Heart right ventricle (tissue), 16 donors: ENCODE data around the gene IL20RA. TPM values are rescaled to one million over a fixed set of nuclear protein-coding genes. Genes with fewer than 3 reads are reported as not detected.

Source experiments
- ATAC-seq, 8 donors: fragments of 200-7000 bp; cut with Tn5 transposase; one replicate each; pipeline ENCODE4 v1.9.1; 2020; ENCODE audit warnings: mild to moderate bottlenecking in 8 of 8, moderate library complexity in 8 of 8, moderate number of reproducible peaks in 1 of 8
- DNase-seq, 2 donors: peaks; one replicate each; pipeline ENCODE4 v3.0.0-alpha.2; 2020
- H3K27ac ChIP-seq, 10 donors: fragments of 200-600 bp; sonication (generic) in 2 of 10; one replicate each; pipeline versions ENCODE4 v1.5.0 to v1.8.0; 2020 to 2022; ENCODE audit warnings: mild to moderate bottlenecking in 3 of 10
- H3K27me3 ChIP-seq, 7 donors: fragments of 200-600 bp; one replicate each; pipeline ENCODE4 v1.8.0; 2021 to 2022; ENCODE audit warnings: mild to moderate bottlenecking in 2 of 7
- H3K36me3 ChIP-seq, 9 donors: fragments of 200-600 bp; sonication (generic) in 1 of 9; one replicate each; pipeline versions ENCODE4 v1.5.0 to v1.8.0; 2020 to 2022; ENCODE audit warnings: mild to moderate bottlenecking in 2 of 9
- H3K4me1 ChIP-seq, 9 donors: fragments of 200-600 bp; sonication (generic) in 1 of 9; one replicate each; pipeline versions ENCODE4 v1.5.0 to v1.8.0; 2020 to 2022; ENCODE audit warnings: mild to moderate bottlenecking in 4 of 9
- H3K4me3 ChIP-seq, 10 donors: fragments of 200-600 bp; sonication (generic) in 2 of 10; one replicate each; pipeline versions ENCODE4 v1.5.0 to v1.8.0; 2020 to 2022; ENCODE audit warnings: mild to moderate bottlenecking in 7 of 10, moderate library complexity in 2 of 10
- H3K9me3 ChIP-seq, 11 donors: fragments of 200-600 bp in 10 of 11; sonication (generic) in 2 of 11; one replicate each; pipeline versions ENCODE4 v1.5.0 to v1.8.0; 2013 to 2022; ENCODE audit warnings: mild to moderate bottlenecking in 2 of 11, control low read depth in 1 of 11, moderate library complexity in 1 of 11
- CTCF ChIP-seq, 9 donors: fragments of 200-600 bp; sonication (generic) in 2 of 9; IDR thresholded peaks; one replicate each; pipeline versions ENCODE4 v1.5.0 to v1.8.0; 2021 to 2022; ENCODE audit warnings: antibody characterized with exemption in 9 of 9, mild to moderate bottlenecking in 5 of 9, moderate library complexity in 1 of 9
- WGBS, 2 donors: extraction: QIAGEN DNeasy Blood & Tissue Kit; methylation state at CpG; one replicate each; pipeline ENCODE4 v1.1.7; 2013; ENCODE audit warnings: inconsistent platforms in 1 of 2; 5-methylcytosine and 5-hydroxymethylcytosine counted together
- intact Hi-C, 10 donors: fragments of 100-400 bp; cut with DNase I; formaldehyde crosslinking; loops; one replicate each; pipeline versions ENCODE4 v1.11.1 to v1.14.2; 2022
- polyA plus RNA-seq, 2 donors: library from polyadenylated mRNA; stranded (reverse); fragments of 200-250 nt; gene quantifications; one replicate each; pipeline ENCODE4 v1.2.3, GENCODE V29; 2013
- total RNA-seq, 10 donors: library from RNA; stranded (reverse); fragmentation: NEBNext Ultra II Directional in 3 of 10; extraction: Animal tissue kit (Norgen Biotek cat#: 25700) in 3 of 10; gene quantifications; one replicate each; pipeline versions ENCODE4 v1.2.1 to v1.2.4, GENCODE V29; 2021 to 2023
- donor health status: Arrhythmogenic right ventricular cardiomyopathy.
- donor health status: ischemic (EF 13 %, LVEDD 7.1; RV severe dilation, severe dysfunction).
- donor health status: healthy with polysubstance abuse.
- donor health status: DM: no; HTN: yes; CAD: no.
- donor health status: DM: no; HTN: no; CAD: no.
- donor health status: ischemic (EF 25% LVEDD 6.9; RV normal size, moderate dysfunction).
- donor health status: ischemic (EF 25% LVEDD 5.7; RV mildly dilated, moderate dysfunction).
- donor health status: healthy.
- donor health status: DM: yes; HTN: yes; CAD: no.
- donor health status: Ischemic cardiomyopathy.
- donor health status: ischemic (EF 35%, LVEDD 5.7; RV mildly dilated, moderate dysfunction).
- donor health status: nonischemic (EF 11% LVEDD 7.7; RV severe dilation, severe dysfunction).
- donor health status: DM: yes; HTN: yes; CAD: no.
- donor health status: PGD.
- donor health status: ischemic (EF 29% LVEDD 5.4; RV normal size, mild dysfunction).
- donor health status: nonischemic (EF 23%, LVEDD 6.1; RV moderate dilation, normal function).

Gene IL20RA
- total and polyA plus RNA-seq, 12 donors, result 0.28 to 15.4 (median 2.1) TPM

- WGBS, 2 donors, result 83 to 91% methylated on average over 6 of the region's 6 CpGs
Observed at GRCh38 chr6:137005073-137005472, 39.7 kb downstream of the IL20RA start.

DNA sequence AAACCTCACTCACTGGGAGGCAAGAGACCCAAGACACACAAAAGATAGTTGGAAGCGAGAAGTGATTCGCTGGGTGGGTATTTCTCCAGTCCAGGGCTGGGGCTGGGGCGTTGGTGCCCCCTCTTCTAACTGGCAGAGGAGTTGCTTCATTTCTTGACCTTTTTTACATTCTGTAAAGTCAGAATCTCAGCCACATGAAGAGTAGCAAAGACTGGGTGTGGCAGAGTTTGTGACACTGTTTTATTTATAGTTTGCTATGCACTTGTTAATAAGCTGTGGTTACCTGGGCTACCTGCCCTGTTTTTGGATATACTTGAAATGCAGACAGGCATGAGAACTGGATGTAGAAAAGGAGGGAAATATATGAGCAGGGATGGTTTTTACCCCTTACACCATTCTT, 42.3 kb downstream of the IL20RA start:
- DNase-seq, result no peak
- WGBS, 2 donors, result 75 to 84% methylated on average over 3 of the region's 3 CpGs
- H3K27ac ChIP-seq, result no peak overlapping the region
- TF ChIP-seq CTCF (IDR thresholded peaks at IDR 0.05), result no peak
- intact Hi-C loops, result no loop called here
- H3K4me3 ChIP-seq, result no peak overlapping the region
- H3K27me3 ChIP-seq, result peaks cover 0 to 5% (median 2%) of the 10 kb centered on the region in 7 donors
- no peak for ATAC-seq
- H3K36me3 ChIP-seq, result no peaks in the 10 kb centered on the region
- H3K4me1 ChIP-seq, result no peaks in the 10 kb centered on the region
- no peaks in the 10 kb centered on the region for H3K9me3 ChIP-seq

More at GRCh38 chr6:137005073-137005472, 39.7 kb downstream of the IL20RA start:
- Histone ChIP-seq H3K27me3 (peaks cover 0 to 5% (median 0%) of the 10 kb centered on the region in 7 donors), H3K9me3 (no peaks in the 10 kb centered on the region), H3K4me1 (peaks cover 0 to 3% (median 0%) of the 10 kb centered on the region in 9 donors), H3K27ac (no peak overlapping the region), H3K4me3 (no peak overlapping the region), H3K36me3 (no peaks in the 10 kb centered on the region)
- no peak for TF ChIP-seq CTCF (IDR thresholded peaks at IDR 0.05)
- DNase-seq, result no peak
- no peak for ATAC-seq
- intact Hi-C loops, result no loop called here

DNA sequence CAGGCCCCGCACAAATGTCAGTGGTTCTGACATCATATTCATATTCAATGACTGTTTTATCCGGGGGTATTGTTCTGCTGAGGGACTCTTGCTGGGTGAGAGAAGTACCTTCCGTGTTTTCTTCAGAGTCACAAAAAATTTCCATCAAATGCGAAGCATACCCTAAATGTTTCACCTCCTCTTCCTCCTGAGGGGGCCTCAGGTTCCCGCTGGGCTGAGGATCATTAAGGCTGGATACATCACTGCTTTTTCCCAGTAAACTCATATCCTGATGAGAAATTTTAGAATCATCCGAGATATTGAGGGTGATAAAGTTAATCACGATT, 42.8 kb downstream of the IL20RA start:
- intact Hi-C loops, result no loop called here
- Histone ChIP-seq H3K36me3 (no peaks in the 10 kb centered on the region), H3K27ac (no peak overlapping the region), H3K4me3 (no peak overlapping the region), H3K4me1 (no peaks in the 10 kb centered on the region), H3K9me3 (no peaks in the 10 kb centered on the region), H3K27me3 (peaks cover 0 to 5% (median 2%) of the 10 kb centered on the region in 7 donors)
- WGBS, 2 donors, result 58 to 68% methylated on average over 7 of the region's 7 CpGs
- TF ChIP-seq CTCF (IDR thresholded peaks at IDR 0.05), result no peak
- no peak for ATAC-seq
- no peak for DNase-seq

DNA sequence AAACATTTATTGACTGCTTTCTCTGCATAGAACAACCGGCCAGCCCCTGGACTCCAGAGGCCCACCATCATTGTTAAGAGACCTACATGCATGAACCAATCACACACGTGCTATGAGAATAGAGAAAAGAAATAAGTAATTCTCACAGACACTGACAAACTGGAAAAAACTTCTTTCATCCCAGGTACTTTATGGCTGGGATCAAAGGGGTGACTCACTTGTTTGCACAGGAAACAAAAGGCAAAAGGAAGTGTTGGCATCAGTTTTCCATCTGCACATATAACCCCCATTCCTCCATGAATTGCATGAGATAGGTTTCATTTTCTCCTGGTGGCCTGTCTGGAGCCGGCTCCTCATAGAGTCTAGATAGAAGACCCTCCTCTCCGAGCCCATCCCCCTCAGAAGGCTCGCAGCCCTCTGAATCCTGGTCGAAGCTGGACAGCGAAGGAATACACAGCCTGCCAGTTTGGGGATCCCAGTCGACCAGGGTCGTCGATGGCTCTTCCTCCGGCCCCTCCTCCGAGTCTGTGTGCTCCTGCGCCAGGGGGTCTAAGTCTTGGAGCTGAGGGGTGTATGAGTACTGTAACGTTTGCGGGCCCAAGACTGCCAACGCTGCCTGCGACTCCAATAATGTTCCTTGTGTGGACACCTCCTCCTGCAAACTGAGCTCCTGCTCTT, 43.3 kb downstream of the IL20RA start:
- Histone ChIP-seq H3K36me3 (no peaks in the 10 kb centered on the region), H3K9me3 (no peaks in the 10 kb centered on the region), H3K27me3 (peaks cover 0 to 10% (median 2%) of the 10 kb centered on the region in 7 donors), H3K4me3 (no peak overlapping the region), H3K27ac (no peak overlapping the region), H3K4me1 (no peaks in the 10 kb centered on the region)
- 45 to 53% methylated on average over 17 of the region's 17 CpGs for WGBS, 2 donors
- ATAC-seq (no peak), DNase-seq (no peak)
- no peak for TF ChIP-seq CTCF (IDR thresholded peaks at IDR 0.05)
- intact Hi-C loops, result no loop called here
